Measurements from ENCODE around the gene ANKFN1. TPM values are rescaled to one million over a fixed set of nuclear protein-coding genes. Genes with fewer than 3 reads are reported as not detected.

Gene ANKFN1
- total RNA-seq, 4 donors from 2014 or later, result 0.16 to 0.27 TPM; not detected in 2

GRCh38 chr17:56523042-56523441 is 369.8 kb downstream of the ANKFN1 start:
- DNase-seq, result no peak
- Histone ChIP-seq H3K4me3 (no peak overlapping the region), H3K4me1 (peaks cover 0 to 4% of the 10 kb centered on the region in 2 donors), H3K27ac (no peak overlapping the region), H3K9me3 (no peaks in the 10 kb centered on the region), H3K27me3 (no peaks in the 10 kb centered on the region), H3K36me3 (no peaks in the 10 kb centered on the region)
- in situ Hi-C loops (cut with MboI; ENCODE audit: low sequenced_read_pairs in 4 of 4), result loop anchor here in 1 of 4 donors (25.0 kb wide), 1 partner anchor 189 kb away; no protein-coding TSS in a partner anchor
- no peak for ATAC-seq
- intact Hi-C loops (cut with DNase I; ENCODE audit: low total_unique reads), result no loop called here
- TF ChIP-seq POLR2A (IDR thresholded peaks at IDR 0.05), result no peak
- no peak for TF ChIP-seq CTCF (IDR thresholded peaks at IDR 0.05 in 4 of 5, conservative IDR thresholded peaks at IDR 0.05 in 1 of 5)

GRCh38 chr17:56528696-56529095 is 375.4 kb downstream of the ANKFN1 start:
- no peak overlapping the region for H3K4me3 ChIP-seq
- no peak overlapping the region for H3K27ac ChIP-seq
- no peaks in the 10 kb centered on the region for H3K4me1 ChIP-seq
- TF ChIP-seq POLR2A (IDR thresholded peaks at IDR 0.05), result no peak
- TF ChIP-seq CTCF (IDR thresholded peaks at IDR 0.05 in 4 of 5, conservative IDR thresholded peaks at IDR 0.05 in 1 of 5), result no peak
- in situ Hi-C loops (cut with MboI; ENCODE audit: low sequenced_read_pairs in 4 of 4) (no loop called here), intact Hi-C loops (cut with DNase I; ENCODE audit: low total_unique reads) (no loop called here)
- H3K9me3 ChIP-seq, result no peaks in the 10 kb centered on the region
- DNase-seq, result no peak
- H3K27me3 ChIP-seq, result no peaks in the 10 kb centered on the region
- no peak for ATAC-seq
- no peaks in the 10 kb centered on the region for H3K36me3 ChIP-seq

GRCh38 chr17:56532926-56533325 is 379.7 kb downstream of the ANKFN1 start:
- Histone ChIP-seq H3K36me3 (no peaks in the 10 kb centered on the region), H3K4me1 (no peaks in the 10 kb centered on the region), H3K27me3 (no peaks in the 10 kb centered on the region), H3K4me3 (no peak overlapping the region), H3K27ac (no peak overlapping the region), H3K9me3 (no peaks in the 10 kb centered on the region)
- DNase-seq, result no peak
- no peak for TF ChIP-seq CTCF (IDR thresholded peaks at IDR 0.05 in 4 of 5, conservative IDR thresholded peaks at IDR 0.05 in 1 of 5)
- TF ChIP-seq POLR2A (IDR thresholded peaks at IDR 0.05), result no peak
- no peak for ATAC-seq
- intact Hi-C loops (cut with DNase I; ENCODE audit: low total_unique reads), result no loop called here
- in situ Hi-C loops (cut with MboI; ENCODE audit: low sequenced_read_pairs in 4 of 4), result no loop called here

- H3K9me3 ChIP-seq, result no peaks in the 10 kb centered on the region
- H3K4me3 ChIP-seq, result no peak overlapping the region
- no peak for ATAC-seq
- H3K4me1 ChIP-seq, result no peaks in the 10 kb centered on the region
- no peaks in the 10 kb centered on the region for H3K36me3 ChIP-seq
- no peaks in the 10 kb centered on the region for H3K27me3 ChIP-seq
- no peak for DNase-seq
- no peak overlapping the region for H3K27ac ChIP-seq
- in situ Hi-C loops (cut with MboI; ENCODE audit: low sequenced_read_pairs in 4 of 4) (no loop called here), intact Hi-C loops (cut with DNase I; ENCODE audit: low total_unique reads) (no loop called here)
- no peak for TF ChIP-seq CTCF (IDR thresholded peaks at IDR 0.05 in 4 of 5, conservative IDR thresholded peaks at IDR 0.05 in 1 of 5)
- no peak for TF ChIP-seq POLR2A (IDR thresholded peaks at IDR 0.05)
Measured at GRCh38 chr17:56536766-56537165, 383.5 kb downstream of the ANKFN1 start.

- no peaks in the 10 kb centered on the region for H3K9me3 ChIP-seq
- no peaks in the 10 kb centered on the region for H3K27me3 ChIP-seq
- intact Hi-C loops (cut with DNase I; ENCODE audit: low total_unique reads) (no loop called here), in situ Hi-C loops (cut with MboI; ENCODE audit: low sequenced_read_pairs in 4 of 4) (no loop called here)
- TF ChIP-seq CTCF (IDR thresholded peaks at IDR 0.05 in 4 of 5, conservative IDR thresholded peaks at IDR 0.05 in 1 of 5) (no peak), POLR2A (IDR thresholded peaks at IDR 0.05) (no peak)
- no peak for DNase-seq
- H3K27ac ChIP-seq, result no peak overlapping the region
- no peaks in the 10 kb centered on the region for H3K36me3 ChIP-seq
- ATAC-seq, result no peak
- no peak overlapping the region for H3K4me3 ChIP-seq
- H3K4me1 ChIP-seq, result peaks cover 0 to 5% of the 10 kb centered on the region in 2 donors
Measured at GRCh38 chr17:56540836-56541235, 387.6 kb downstream of the ANKFN1 start.
